Osteoblast (primary cell): Measurements from ENCODE around the gene MEOX2. TPM values are rescaled to one million over a fixed set of nuclear protein-coding genes. Genes with fewer than 3 reads are reported as not detected.

Experiments
- DNase-seq: peaks from one replicate; pipeline ENCODE4 v3.0.0; 2011; ENCODE audit warnings: low spot score, mixed read lengths; ENCODE audit not compliant: insufficient read length; ENCODE audit errors: missing footprints
- H2AFZ ChIP-seq: 2 replicates; pipeline ENCODE4 v1.6.0; 2011; ENCODE audit warnings: mild to moderate bottlenecking, low read length
- H3K27ac ChIP-seq: 2 replicates; pipeline ENCODE4 v1.5.1; 2011; ENCODE audit warnings: mild to moderate bottlenecking, low read depth, low read length, moderate library complexity
- H3K27me3 ChIP-seq: 2 replicates; pipeline ENCODE4 v1.6.0; 2012; ENCODE audit warnings: mild to moderate bottlenecking, control low read depth, inconsistent platforms, low read length, moderate library complexity; ENCODE audit not compliant: insufficient read depth
- H3K36me3 ChIP-seq: 2 replicates; pipeline ENCODE4 v1.5.1; 2011; ENCODE audit warnings: mild to moderate bottlenecking, low read length, control low read depth, moderate library complexity; ENCODE audit not compliant: insufficient read depth
- H3K4me1 ChIP-seq: 2 replicates; pipeline ENCODE4 v1.5.1; 2011; ENCODE audit warnings: mild to moderate bottlenecking, low read length, control low read depth, moderate library complexity; ENCODE audit not compliant: insufficient read depth
- H3K4me2 ChIP-seq: 2 replicates; pipeline ENCODE4 v1.6.0; 2011; ENCODE audit warnings: mild to moderate bottlenecking, low read length; ENCODE audit not compliant: insufficient read depth
- H3K4me3 ChIP-seq: fragments of 200-600 bp; sonication (generic); 3 replicates; pipeline ENCODE4 v1.5.1; 2012; ENCODE audit warnings: mild to moderate bottlenecking, low read length, inconsistent platforms; ENCODE audit not compliant: insufficient read depth
- H3K79me2 ChIP-seq: 2 replicates; pipeline ENCODE4 v1.6.0; 2012; ENCODE audit warnings: mild to moderate bottlenecking, low read length, control low read depth, inconsistent platforms; ENCODE audit not compliant: insufficient read depth
- H3K9me3 ChIP-seq: 2 replicates; pipeline ENCODE4 v1.5.1; 2011; ENCODE audit warnings: low read depth, low read length, control low read depth
- H4K20me1 ChIP-seq: 2 replicates; pipeline ENCODE4 v1.6.0; 2012; ENCODE audit warnings: mild to moderate bottlenecking, low read length, control low read depth; ENCODE audit not compliant: insufficient read depth
- CTCF ChIP-seq: IDR thresholded peaks from 2 replicates; pipeline ENCODE4 v1.5.1; 2011; ENCODE audit warnings: mild to moderate bottlenecking, low read depth, low read length, moderate library complexity; ENCODE audit errors: extremely low read depth
- total RNA-seq: library from RNA; depleted of rRNA; stranded (reverse); fragments of >200 nt; gene quantifications from 2 replicates; pipeline ENCODE4 v1.2.3, GENCODE V29; 2012

The MEOX2 gene
- total RNA-seq, 1 donor = 4.7 TPM

DNA sequence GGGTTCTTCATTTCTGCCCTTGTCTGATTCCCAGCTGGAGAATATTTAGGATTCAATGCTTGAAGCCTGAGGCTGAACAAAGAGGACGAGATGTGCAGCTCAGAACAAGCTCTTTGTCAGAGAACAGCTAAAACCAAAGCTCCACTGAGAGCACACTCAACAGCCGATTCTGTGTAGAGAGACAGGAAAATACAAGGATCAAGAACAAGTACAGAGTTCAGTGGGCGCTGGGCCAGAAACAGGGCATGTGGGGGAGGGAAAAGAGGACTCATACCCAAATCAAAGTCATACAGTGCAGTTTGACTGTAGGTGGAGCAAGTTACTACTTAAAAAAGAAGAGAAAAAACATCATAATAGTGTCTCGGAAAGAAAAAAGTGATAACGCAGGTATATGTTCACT lies 124.6 kb downstream of the MEOX2 start, which contains the start of gene AGMO:
TSS of gene AGMO (minus strand) at position 181 of the 400 bp plus-strand sequence.
- peak within 1 kb of the TSS; percentile 69 for H3K4me2 ChIP-seq
- H2AFZ ChIP-seq = peak within 1 kb of the TSS; percentile 63
- DNase-seq = no peak

More for the DNA sequence above, 124.6 kb downstream of the MEOX2 start, which contains the start of gene AGMO:
- TF ChIP-seq CTCF = no peak
- H3K27ac ChIP-seq = no peak within 1 kb of the TSS
- no peaks in the 10 kb centered on the region for H3K27me3 ChIP-seq
- no peaks in the 10 kb centered on the region for H3K9me3 ChIP-seq
- peak within 1 kb of the TSS; percentile 42 for H3K4me3 ChIP-seq
- H3K36me3 ChIP-seq = no peaks in the 10 kb centered on the region
- no peaks in the 10 kb centered on the region for H4K20me1 ChIP-seq
- peaks cover 26% of the 10 kb centered on the region for H3K4me1 ChIP-seq
- no peaks in the 10 kb centered on the region for H3K79me2 ChIP-seq

Other genes starting within 250 kb of the MEOX2 start
- under 0.01 and 1.2 TPM in 2 replicates for gene AGMO, start 124.7 kb downstream of the MEOX2 start, total RNA-seq